Vagina (tissue), 2 donors: ENCODE data around the gene CRELD1. TPM values are rescaled to one million over a fixed set of nuclear protein-coding genes. Genes with fewer than 3 reads are reported as not detected.
A peak's percentile ranks its signal among the peaks of the same experiment; 100 is the strongest.

Source experiments
- DNase-seq, 2 donors: peaks; one replicate each; pipeline ENCODE4 v3.0.0-alpha.2; 2017; ENCODE audit errors: extremely low spot score in 2 of 2
- H3K27ac ChIP-seq: fragments of 200-600 bp; sonication (generic); one replicate; pipeline ENCODE4 v1.5.1; 2019
- H3K27me3 ChIP-seq: fragments of 200-600 bp; sonication (generic); one replicate; pipeline ENCODE4 v1.5.1; 2019
- H3K36me3 ChIP-seq, 2 donors: fragments of 200-600 bp; sonication (generic); one replicate each; pipeline ENCODE4 v1.5.1; 2017 to 2019
- H3K4me1 ChIP-seq: fragments of 200-600 bp; sonication (generic); one replicate; pipeline ENCODE4 v1.5.1; 2019
- H3K4me3 ChIP-seq, 2 donors: fragments of 200-600 bp; sonication (generic); 1 replicate in 1 of 2; 2 replicates in 1 of 2; pipeline ENCODE4 v1.5.1; 2016 to 2019
- H3K9me3 ChIP-seq: fragments of 200-600 bp; sonication (generic); one replicate; pipeline ENCODE4 v1.5.1; 2019
- POLR2A ChIP-seq, 2 donors: fragments of 450-650 bp; IDR thresholded peaks; one replicate each; pipeline ENCODE4 v1.6.1; 2017; ENCODE audit warnings: antibody characterized with exemption in 2 of 2, mild to moderate bottlenecking in 2 of 2, moderate library complexity in 2 of 2
- POLR2AphosphoS5 ChIP-seq, 2 donors: sonication (generic); formaldehyde crosslinking; IDR thresholded peaks; one replicate each; pipeline ENCODE4 v1.9.0; 2017; ENCODE audit warnings: antibody characterized with exemption in 2 of 2, mild to moderate bottlenecking in 2 of 2, low read depth in 1 of 2; ENCODE audit not compliant: insufficient read depth in 1 of 2
- intact Hi-C: fragments of 100-400 bp; cut with DNase I; formaldehyde crosslinking; loops from one replicate; pipeline ENCODE4 v1.15.1; 2023
- total RNA-seq: library from RNA; depleted of rRNA; stranded (reverse); fragments of >200 nt; gene quantifications from one replicate; pipeline ENCODE4 v1.2.3, GENCODE V29; 2016
- TF ChIP-seq, protein P1 (sequence below), 3 experiments: fragments of 450-650 bp in 2 of 3; fragments of 200-600 bp in 1 of 3; sonication (generic) in 1 of 3; IDR thresholded peaks; one replicate each; pipeline ENCODE4 v1.5.1; 2017 to 2019; ENCODE audit warnings: antibody characterized with exemption in 3 of 3, mild to moderate bottlenecking in 2 of 3, moderate library complexity in 2 of 3

Gene CRELD1
- total RNA-seq, 1 donor from 2014 or later: 27.0 TPM

GRCh38 chr3:9940746-9941145 is 7.1 kb downstream of the CRELD1 start:
- Histone ChIP-seq H3K9me3 (no peaks in the 10 kb centered on the region), H3K4me3 (no peak overlapping the region), H3K27me3 (no peaks in the 10 kb centered on the region), H3K4me1 (peaks cover 15% of the 10 kb centered on the region), H3K27ac (no peak overlapping the region), H3K36me3 (peaks cover 0 to 39% of the 10 kb centered on the region in 2 donors)
- no peak for DNase-seq
- TF ChIP-seq, protein P1, sequence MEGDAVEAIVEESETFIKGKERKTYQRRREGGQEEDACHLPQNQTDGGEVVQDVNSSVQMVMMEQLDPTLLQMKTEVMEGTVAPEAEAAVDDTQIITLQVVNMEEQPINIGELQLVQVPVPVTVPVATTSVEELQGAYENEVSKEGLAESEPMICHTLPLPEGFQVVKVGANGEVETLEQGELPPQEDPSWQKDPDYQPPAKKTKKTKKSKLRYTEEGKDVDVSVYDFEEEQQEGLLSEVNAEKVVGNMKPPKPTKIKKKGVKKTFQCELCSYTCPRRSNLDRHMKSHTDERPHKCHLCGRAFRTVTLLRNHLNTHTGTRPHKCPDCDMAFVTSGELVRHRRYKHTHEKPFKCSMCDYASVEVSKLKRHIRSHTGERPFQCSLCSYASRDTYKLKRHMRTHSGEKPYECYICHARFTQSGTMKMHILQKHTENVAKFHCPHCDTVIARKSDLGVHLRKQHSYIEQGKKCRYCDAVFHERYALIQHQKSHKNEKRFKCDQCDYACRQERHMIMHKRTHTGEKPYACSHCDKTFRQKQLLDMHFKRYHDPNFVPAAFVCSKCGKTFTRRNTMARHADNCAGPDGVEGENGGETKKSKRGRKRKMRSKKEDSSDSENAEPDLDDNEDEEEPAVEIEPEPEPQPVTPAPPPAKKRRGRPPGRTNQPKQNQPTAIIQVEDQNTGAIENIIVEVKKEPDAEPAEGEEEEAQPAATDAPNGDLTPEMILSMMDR (IDR thresholded peaks at IDR 0.05): no peak
- no peak for TF ChIP-seq POLR2A (IDR thresholded peaks at IDR 0.05)
- TF ChIP-seq POLR2AphosphoS5 (IDR thresholded peaks at IDR 0.05; ENCODE audit: insufficient read depth in 1 of 2, low read depth in 1 of 2): no peak
- intact Hi-C loops: no loop called here

- Histone ChIP-seq H3K36me3 (peaks cover 0 to 30% of the 10 kb centered on the region in 2 donors), H3K27ac (no peak overlapping the region)
- intact Hi-C loops: no loop called here
Observed at GRCh38 chr3:9942164-9942563, 8.5 kb downstream of the CRELD1 start.

GRCh38 chr3:9942934-9943690 is 9.5 kb downstream of the CRELD1 start:
- Histone ChIP-seq H3K27ac (no peak overlapping the region), H3K4me3 (no peak overlapping the region), H3K9me3 (no peaks in the 10 kb centered on the region), H3K4me1 (peaks cover 18% of the 10 kb centered on the region), H3K27me3 (no peaks in the 10 kb centered on the region), H3K36me3 (peaks cover 0 to 21% of the 10 kb centered on the region in 2 donors)
- DNase-seq: no peak
- intact Hi-C loops: no loop called here
- TF ChIP-seq POLR2A (IDR thresholded peaks at IDR 0.05) (no peak), POLR2AphosphoS5 (IDR thresholded peaks at IDR 0.05; ENCODE audit: insufficient read depth in 1 of 2, low read depth in 1 of 2) (no peak)
- TF ChIP-seq, protein P1 (IDR thresholded peaks at IDR 0.05): no peak

More at GRCh38 chr3:9942164-9942563, 8.5 kb downstream of the CRELD1 start:
- DNase-seq: no peak
- TF ChIP-seq, protein P1 (IDR thresholded peaks at IDR 0.05): no peak
- TF ChIP-seq POLR2A (IDR thresholded peaks at IDR 0.05): no peak
- no peak for TF ChIP-seq POLR2AphosphoS5 (IDR thresholded peaks at IDR 0.05; ENCODE audit: insufficient read depth in 1 of 2, low read depth in 1 of 2)
- Histone ChIP-seq H3K4me1 (peaks cover 10% of the 10 kb centered on the region), H3K9me3 (no peaks in the 10 kb centered on the region), H3K4me3 (no peak overlapping the region), H3K27me3 (no peaks in the 10 kb centered on the region)

DNA sequence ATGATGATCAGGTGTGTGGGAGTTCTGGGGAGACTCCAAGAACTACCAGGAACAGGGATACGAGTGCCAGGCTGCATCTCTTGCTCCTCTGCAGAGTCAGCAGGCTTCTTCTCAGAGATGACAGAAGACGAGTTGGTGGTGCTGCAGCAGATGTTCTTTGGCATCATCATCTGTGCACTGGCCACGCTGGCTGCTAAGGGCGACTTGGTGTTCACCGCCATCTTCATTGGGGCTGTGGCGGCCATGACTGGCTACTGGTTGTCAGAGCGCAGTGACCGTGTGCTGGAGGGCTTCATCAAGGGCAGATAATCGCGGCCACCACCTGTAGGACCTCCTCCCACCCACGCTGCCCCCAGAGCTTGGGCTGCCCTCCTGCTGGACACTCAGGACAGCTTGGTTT is 10.6 kb downstream of the CRELD1 start:
- intact Hi-C loops: no loop called here
- no peaks in the 10 kb centered on the region for H3K27me3 ChIP-seq
- peaks cover 25% of the 10 kb centered on the region for H3K4me1 ChIP-seq
- H3K27ac ChIP-seq: no peak overlapping the region
- H3K4me3 ChIP-seq: no peak overlapping the region
- DNase-seq: no peak
- TF ChIP-seq POLR2AphosphoS5 (IDR thresholded peaks at IDR 0.05; ENCODE audit: insufficient read depth in 1 of 2, low read depth in 1 of 2) (no peak), POLR2A (IDR thresholded peaks at IDR 0.05) (no peak)
- TF ChIP-seq, protein P1 (IDR thresholded peaks at IDR 0.05): no peak
- H3K9me3 ChIP-seq: no peaks in the 10 kb centered on the region
- H3K36me3 ChIP-seq: peaks cover 0 to 17% of the 10 kb centered on the region in 2 donors

- H3K27ac ChIP-seq: no peak overlapping the region
- H3K4me3 ChIP-seq: peak overlapping the region in 1 of 2 donors; percentile 59
- intact Hi-C loops: no loop called here
- DNase-seq: no peak
- H3K9me3 ChIP-seq: no peaks in the 10 kb centered on the region
- TF ChIP-seq POLR2A (IDR thresholded peaks at IDR 0.05) (no peak), POLR2AphosphoS5 (IDR thresholded peaks at IDR 0.05; ENCODE audit: insufficient read depth in 1 of 2, low read depth in 1 of 2) (no peak)
- TF ChIP-seq, protein P1 (IDR thresholded peaks at IDR 0.05): no peak
- H3K27me3 ChIP-seq: no peaks in the 10 kb centered on the region
- H3K36me3 ChIP-seq: peaks cover 0 to 17% of the 10 kb centered on the region in 2 donors
- peaks cover 25% of the 10 kb centered on the region for H3K4me1 ChIP-seq
Observed at GRCh38 chr3:9945358-9945757, 11.7 kb downstream of the CRELD1 start.
